Measurements from ENCODE around the gene LDHB. TPM values are rescaled to one million over a fixed set of nuclear protein-coding genes. Genes with fewer than 3 reads are reported as not detected.
A peak's percentile ranks its signal among the peaks of the same experiment; 100 is the strongest.

LDHB gene
- total and polyA plus RNA-seq, 12 donors, result 1,053 to 3,111 (median 2,124) TPM

- Histone ChIP-seq H3K27ac (peak overlapping the region in 8 of 10 donors; percentile 89 to 96 (median 95)), H3K4me1 (peaks cover 0 to 68% (median 42%) of the 10 kb centered on the region in 9 donors), H3K9me3 (no peaks in the 10 kb centered on the region), H3K36me3 (peaks cover 0 to 44% (median 10%) of the 10 kb centered on the region in 9 donors), H3K4me3 (peak overlapping the region; percentile 55 to 92 (median 74)), H3K27me3 (no peaks in the 10 kb centered on the region)
- no peak for TF ChIP-seq CTCF (IDR thresholded peaks at IDR 0.05)
- no peak for DNase-seq
- no peak for ATAC-seq
- 44 to 47% methylated on average over 4 of the region's 4 CpGs for WGBS, 2 donors
- intact Hi-C loops (cut with DNase I), result loop anchor here in 4 of 10 donors (5.0 to 10.0 kb wide), 2 partner anchors 151 to 153 kb away; partner anchors contain the start of genes GOLT1B (in 4 of the 4) and RECQL (in 4 of the 4)
Measured at GRCh38 chr12:21655591-21655990, 2.1 kb downstream of the LDHB start.

GRCh38 chr12:21651821-21652220, 5.8 kb downstream of the LDHB start:
- TF ChIP-seq CTCF (IDR thresholded peaks at IDR 0.05), result no peak

GRCh38 chr12:21650997-21651396, 6.6 kb downstream of the LDHB start:
- Histone ChIP-seq H3K4me3 (no peak overlapping the region), H3K27me3 (no peaks in the 10 kb centered on the region), H3K36me3 (peaks cover 0 to 88% (median 22%) of the 10 kb centered on the region in 9 donors), H3K27ac (no peak overlapping the region), H3K4me1 (peaks cover 2 to 88% (median 48%) of the 10 kb centered on the region in 9 donors), H3K9me3 (no peaks in the 10 kb centered on the region)
- intact Hi-C loops (cut with DNase I), result loop anchor here in 1 of 10 donors (10.0 kb wide), 1 partner anchor 146 kb away; the partner anchor contains the start of genes GOLT1B and RECQL
- no peak for ATAC-seq
- 96 to 100% methylated on average over 1 of the region's 1 CpG for WGBS, 2 donors
- TF ChIP-seq CTCF (IDR thresholded peaks at IDR 0.05), result no peak
- DNase-seq, result no peak

More at GRCh38 chr12:21651821-21652220, 5.8 kb downstream of the LDHB start:
- Histone ChIP-seq H3K4me1 (peaks cover 2 to 89% (median 53%) of the 10 kb centered on the region in 9 donors), H3K9me3 (no peaks in the 10 kb centered on the region), H3K36me3 (peaks cover 0 to 80% (median 22%) of the 10 kb centered on the region in 9 donors), H3K27ac (no peak overlapping the region), H3K4me3 (no peak overlapping the region), H3K27me3 (no peaks in the 10 kb centered on the region)
- no peak for ATAC-seq
- intact Hi-C loops (cut with DNase I), result loop anchor here in 1 of 10 donors (10.0 kb wide), 1 partner anchor 147 kb away; the partner anchor contains the start of genes GOLT1B and RECQL
- no peak for DNase-seq
- WGBS, 2 donors, result 64 to 73% methylated on average over 1 of the region's 1 CpG

- H3K27ac ChIP-seq, result peak overlapping the region in 7 of 10 donors; percentile 0 to 68 (median 45)
- H3K36me3 ChIP-seq, result peaks cover 0 to 98% (median 26%) of the 10 kb centered on the region in 9 donors
- 42 to 48% methylated on average over 3 of the region's 3 CpGs for WGBS, 2 donors
- no peak overlapping the region for H3K4me3 ChIP-seq
- peaks cover 2 to 88% (median 41%) of the 10 kb centered on the region in 9 donors for H3K4me1 ChIP-seq
- no peak for DNase-seq
- intact Hi-C loops (cut with DNase I), result no loop called here
- H3K9me3 ChIP-seq, result no peaks in the 10 kb centered on the region
- no peaks in the 10 kb centered on the region for H3K27me3 ChIP-seq
- TF ChIP-seq CTCF (IDR thresholded peaks at IDR 0.05), result no peak
- ATAC-seq, result peak in 5 of 8 donors; percentile 26 to 70 (median 54)
Measured at GRCh38 chr12:21649034-21649433, 8.6 kb downstream of the LDHB start.

Measured in heart right ventricle (tissue), 16 donors.